CD4-positive, alpha-beta T cell treated with Interleukin-17A for 1 hour (primary cell): Measurements from ENCODE around the gene IGHMBP2.

Experiments
- DNase-seq: peaks from one replicate; pipeline ENCODE4 v3.0.0-alpha.2; 2020

IGHMBP2 gene

DNA sequence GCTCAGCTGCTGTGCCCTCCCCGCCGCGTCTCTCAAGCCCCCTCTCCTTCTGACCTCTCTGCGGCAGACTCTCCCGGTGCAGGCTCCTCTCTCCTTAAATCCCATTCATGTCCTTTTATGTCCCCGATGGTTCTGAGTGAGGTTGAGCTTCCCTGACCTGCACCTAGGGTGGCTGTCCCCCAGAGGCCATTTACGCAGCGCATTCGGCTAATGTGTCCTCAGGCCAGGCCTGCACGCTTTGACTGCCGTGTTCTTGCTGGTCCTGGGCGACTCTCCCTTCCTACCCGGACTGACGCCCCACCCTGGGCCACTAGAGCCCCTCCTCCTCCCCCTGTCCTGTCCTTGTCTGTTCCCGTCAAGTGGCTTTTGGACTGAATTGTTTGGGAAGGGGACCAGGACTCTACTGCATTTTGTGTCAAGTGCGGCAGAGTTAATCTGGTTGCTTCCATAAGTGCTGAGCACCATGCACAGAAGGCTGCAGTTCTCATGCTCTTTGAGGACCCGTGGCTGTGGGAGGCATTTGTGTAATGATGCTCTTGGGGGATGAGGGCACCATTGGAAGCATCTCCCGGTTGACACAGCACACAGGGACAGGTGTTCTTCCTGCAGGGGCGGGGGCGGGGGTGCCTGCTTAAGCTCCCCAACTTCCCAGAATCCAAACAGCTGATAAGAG lies 37.1 kb downstream of the IGHMBP2 start:
- no peak for DNase-seq

DNA sequence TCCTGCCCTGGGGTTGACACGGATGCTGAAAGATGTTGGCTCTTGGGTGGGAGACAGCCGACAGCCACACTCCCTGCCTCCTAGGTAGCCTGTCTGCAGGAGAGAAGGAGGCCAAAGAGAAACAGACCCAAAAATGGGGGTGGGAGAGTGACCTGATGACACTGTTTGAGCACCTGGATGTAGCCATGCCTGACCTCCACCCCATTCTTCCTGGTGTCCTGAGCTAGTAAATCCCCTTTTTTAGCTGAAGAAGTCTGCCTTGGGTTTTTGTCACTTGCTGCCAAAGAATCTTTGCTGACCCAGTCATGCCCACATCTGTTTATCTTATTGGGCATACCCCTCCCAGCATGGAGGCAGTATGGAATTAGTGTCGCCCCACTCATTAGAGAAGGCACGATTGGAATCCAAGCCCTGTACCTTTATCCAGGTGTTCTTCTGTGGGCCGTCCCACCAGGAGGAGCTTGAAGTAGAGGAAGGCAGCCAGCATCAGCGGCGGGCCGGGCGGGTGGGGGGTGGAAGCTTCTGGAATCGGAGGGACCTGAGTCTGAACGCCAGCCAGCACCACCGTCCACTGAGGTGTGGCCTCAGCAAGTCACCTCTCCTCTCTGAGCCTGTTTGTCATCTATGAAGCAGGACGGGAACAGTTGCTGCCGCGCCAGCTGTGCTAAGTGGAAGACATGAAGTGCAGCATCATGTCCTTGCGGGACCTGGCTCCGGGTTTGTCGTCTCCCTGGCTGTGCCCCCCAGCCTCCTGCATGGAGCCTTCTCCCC lies 37.8 kb downstream of the IGHMBP2 start:
- DNase-seq, result no peak

DNA sequence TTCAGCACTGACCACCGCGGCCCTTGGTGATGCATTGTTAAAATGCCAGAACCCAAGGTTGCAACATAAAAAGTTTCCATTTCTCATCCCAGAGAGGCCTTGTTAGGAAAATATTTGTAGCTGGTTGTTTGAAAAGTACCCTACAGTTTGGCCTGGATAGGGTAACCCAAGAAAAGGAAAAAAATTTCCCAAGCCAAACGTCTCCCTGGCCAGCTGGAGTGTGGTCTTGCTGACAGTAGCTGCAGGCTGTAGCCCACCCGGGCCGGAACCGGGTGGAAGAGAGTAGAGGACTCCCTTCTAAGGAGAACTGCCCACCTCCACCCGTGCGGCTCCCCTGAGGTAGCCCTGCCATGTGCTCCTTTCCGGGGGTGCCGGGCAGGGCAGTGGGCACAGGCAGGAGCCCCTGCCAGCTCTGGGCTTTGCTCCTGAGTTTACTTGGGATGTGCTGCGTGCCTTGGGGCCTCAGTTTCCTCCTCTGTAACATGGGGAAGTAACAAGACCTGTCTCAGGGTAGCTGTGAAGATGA lies 38.5 kb downstream of the IGHMBP2 start:
- no peak for DNase-seq

DNA sequence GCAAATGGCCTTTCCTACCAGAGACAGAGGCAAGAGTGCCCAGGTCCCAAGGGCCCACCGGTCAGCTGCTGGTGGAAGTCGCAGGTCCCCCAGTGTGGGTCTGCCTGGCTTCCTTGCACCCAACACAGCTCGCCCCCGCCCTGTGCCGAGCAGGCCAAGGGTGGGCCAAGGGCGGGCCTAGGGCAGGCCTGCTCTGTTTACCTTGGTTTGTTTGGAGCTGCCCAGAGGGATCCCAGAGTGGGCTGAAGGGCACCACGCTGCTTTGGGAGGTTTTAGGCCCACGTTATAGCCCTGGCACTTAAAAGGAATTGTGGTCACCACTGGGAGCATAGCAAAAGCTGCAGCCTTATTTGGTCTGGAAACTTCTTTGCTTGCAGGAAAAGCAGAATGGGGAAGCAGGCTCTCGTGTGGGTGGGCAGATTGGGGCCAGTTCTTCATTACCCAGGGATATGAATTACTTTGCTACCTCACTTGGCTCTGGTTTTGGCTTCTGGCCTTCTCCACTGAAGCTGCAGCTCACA lies 39.1 kb downstream of the IGHMBP2 start:
- no peak for DNase-seq

DNA sequence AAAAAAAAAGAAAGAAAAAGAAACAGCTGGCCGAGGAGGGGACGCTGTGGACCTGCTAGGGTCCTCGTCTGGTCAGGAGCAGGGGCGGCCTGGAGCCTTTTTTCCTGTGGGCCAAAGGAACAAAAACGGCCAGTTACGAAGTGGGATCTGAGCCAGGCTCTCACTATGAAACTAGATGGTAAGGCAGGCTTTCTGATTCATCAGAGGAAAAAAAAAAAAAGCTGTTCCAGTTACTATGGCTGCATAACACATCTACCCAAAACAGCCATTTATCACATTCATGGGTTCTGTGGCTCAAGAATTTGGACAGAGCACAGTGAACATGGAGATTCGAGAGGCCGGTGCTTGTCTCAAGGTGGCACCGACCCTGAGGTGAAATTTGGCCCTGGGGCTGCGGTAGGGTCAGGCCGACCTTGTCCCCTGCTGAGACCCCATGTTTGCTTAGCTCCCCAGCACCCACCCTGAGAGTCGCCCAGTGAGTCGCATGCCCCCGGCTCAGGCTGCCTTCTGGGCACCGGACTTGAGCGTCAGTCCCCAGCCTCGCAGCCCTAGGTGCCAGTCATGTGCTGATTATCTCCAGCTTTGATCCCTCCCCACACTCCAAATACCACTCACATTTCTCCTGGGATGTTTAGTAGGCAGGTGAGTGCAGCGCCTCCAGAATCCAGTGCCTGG lies 42.9 kb downstream of the IGHMBP2 start:
- no peak for DNase-seq

DNA sequence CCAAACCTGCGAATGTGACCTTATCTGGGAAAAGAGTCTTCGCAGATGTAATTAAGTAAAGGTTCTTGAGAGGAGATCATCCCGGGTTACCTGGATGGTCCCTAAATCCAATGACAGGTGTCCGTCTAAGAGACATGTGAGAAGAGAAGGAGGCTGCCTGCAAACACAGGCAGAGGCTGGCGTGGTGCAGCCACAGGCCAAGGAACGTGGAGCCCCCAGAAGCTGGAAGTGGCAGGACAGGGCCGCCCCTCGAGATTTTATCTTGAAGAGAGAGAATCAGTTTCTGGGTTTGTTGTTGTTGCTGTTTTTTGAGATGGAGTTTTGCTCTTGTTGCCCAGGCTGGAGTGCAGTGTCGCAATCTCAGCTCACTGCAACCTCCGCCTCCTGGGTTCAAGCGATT lies 43.5 kb downstream of the IGHMBP2 start:
- no peak for DNase-seq

DNA sequence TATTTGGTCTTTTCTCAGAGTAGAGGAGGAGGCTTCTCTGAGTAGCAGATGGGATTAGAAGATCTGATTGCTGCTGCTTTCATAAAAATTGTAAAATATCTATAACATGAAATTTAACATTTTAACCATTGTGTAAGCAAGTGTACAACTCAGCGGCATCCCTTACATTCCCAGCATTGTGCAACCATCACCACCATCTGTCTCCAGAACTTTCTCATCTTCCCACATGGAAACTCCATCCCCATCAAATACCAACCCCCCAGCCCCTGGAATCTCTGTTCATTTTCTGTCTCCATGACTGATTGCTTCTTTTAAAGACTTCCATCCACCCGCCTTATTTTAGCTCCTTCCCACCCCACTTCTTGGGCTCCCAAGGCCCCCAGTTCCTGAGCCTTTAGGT lies 44.8 kb downstream of the IGHMBP2 start:
- DNase-seq, result no peak

DNA sequence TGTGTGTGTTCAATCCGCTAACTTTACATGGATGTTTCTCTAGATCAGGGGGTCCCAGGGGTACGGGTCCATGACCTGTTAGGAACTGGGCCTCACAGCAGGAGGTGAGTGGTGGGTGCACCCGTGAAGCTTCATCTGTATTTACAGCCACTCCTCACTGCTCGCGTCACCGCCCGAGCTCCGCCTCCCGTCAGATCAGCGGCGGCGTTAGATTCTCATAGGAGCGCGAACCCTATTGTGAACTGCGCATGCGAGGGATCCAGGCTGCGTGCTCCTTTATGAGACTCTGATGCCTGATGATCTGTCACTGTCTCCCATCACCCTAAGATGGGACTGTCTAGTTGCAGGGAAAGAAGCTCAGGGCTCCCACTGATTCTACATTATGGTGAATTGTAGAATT lies 45.2 kb downstream of the IGHMBP2 start:
- DNase-seq, result no peak

DNA sequence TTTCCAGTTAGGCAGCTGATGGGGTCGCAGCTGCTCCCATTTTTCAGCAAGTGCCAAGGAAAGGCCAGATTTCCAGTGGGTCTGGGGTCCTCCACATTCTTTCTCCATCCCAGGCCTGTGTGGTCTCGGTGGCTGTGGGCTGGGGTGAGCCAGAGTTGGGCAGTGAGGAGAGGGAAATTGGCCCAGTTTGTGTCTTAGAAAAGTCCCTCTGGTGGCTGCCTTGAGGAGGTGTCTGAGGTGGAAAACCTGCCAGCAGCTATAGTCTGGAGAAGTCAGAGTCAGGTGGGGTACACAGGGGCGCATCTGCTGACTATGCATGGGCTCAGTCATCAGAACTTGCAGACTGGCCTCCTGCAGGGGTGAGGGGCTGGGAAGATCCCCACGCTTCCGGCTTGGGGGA lies 46.6 kb downstream of the IGHMBP2 start:
- DNase-seq, result no peak

DNA sequence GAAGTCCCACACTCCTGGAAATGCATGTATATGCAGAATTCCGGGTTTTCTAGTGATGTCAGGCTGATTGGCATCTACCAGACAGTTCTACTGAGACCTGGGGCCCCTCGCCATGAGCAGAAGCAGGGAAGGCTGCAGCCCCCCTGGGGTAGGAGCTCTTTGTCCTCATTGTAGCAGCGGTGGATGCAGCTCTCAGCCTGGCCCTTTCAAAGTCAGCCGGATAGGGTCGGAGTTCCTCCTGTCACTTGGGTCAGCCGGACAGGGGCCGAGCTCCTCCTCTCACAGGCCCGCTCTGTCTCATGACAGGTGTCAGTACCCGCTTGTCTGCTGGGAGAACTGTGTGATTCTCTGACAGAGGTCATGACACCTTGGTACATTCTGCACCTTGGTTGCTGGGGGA lies 47.1 kb downstream of the IGHMBP2 start:
- DNase-seq, result no peak

DNA sequence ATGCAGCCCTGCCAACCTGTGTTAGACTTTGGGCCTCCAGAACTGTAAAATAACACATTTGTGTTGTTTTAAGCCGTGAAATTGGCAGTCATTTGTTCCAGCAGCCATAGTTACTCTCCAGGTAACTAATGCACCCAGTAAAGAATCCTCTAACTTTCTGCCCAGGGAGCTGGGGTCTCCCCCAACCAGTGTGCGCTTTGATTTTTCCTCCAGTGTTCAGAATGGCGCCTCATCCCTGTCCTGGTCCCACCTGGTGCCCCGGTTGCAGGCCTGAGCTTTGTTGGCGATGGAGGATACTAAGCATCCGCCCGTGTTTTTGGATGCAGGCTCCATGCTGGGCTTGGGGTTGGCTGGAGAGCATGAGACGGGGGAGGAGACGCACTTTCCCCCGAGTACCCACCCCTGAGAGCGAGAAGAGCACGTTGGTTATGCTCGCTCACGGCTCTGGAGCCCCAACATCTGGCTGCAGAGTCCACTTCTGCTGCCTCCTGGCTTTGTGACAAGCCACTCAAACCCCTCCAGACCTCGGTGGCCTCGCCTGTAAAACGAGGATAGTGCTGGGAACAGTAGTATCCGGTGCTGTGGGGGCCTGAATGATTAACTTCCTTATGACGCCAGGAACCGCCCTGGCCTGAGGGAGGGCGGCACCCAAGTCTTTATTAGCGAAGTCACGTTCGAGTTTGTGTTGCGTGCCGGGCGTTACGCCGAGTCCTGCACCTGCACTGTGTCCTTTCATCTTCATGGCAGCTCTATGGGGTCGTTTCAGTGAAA lies 51.3 kb downstream of the IGHMBP2 start:
- DNase-seq, result no peak

DNA sequence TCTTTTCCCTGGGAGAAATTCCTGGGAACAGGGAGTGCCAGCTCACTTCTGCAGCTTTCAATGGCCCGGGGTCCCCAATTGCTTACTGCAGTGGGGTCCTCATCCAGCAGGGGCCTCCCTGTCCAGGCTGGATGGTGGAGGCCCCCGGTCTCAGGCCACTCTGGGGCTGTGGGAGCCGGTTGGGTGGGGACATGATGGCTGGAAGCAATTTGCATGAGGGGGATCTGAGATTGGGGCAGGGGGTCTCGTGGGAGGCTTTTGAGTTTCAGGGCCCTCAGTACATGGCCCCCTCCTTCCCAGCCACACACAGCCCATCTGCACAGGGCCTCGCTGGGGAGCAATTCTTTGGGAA lies 51.9 kb downstream of the IGHMBP2 start:
- DNase-seq, result no peak

DNA sequence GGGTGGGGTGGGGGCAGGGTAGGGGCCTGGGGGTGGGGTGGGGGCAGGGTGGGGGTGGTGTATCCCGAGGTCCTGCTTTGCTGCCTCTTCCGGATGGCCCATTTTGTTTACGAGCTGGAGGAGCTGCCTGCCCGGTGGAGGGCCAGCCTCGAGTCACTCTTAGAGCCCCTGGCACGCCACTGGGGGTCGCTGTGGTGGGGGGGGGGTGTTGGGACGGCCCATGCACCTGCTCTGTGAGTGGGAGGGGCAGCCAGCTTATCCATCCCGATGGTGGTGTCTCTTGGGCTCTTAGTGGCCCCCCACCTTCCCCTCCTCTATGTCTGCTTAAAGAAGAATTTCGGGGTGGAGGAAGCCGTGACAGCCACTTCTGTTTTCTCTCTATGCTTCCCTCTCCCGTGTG lies 52.5 kb downstream of the IGHMBP2 start:
- DNase-seq, result peak; percentile 33

DNA sequence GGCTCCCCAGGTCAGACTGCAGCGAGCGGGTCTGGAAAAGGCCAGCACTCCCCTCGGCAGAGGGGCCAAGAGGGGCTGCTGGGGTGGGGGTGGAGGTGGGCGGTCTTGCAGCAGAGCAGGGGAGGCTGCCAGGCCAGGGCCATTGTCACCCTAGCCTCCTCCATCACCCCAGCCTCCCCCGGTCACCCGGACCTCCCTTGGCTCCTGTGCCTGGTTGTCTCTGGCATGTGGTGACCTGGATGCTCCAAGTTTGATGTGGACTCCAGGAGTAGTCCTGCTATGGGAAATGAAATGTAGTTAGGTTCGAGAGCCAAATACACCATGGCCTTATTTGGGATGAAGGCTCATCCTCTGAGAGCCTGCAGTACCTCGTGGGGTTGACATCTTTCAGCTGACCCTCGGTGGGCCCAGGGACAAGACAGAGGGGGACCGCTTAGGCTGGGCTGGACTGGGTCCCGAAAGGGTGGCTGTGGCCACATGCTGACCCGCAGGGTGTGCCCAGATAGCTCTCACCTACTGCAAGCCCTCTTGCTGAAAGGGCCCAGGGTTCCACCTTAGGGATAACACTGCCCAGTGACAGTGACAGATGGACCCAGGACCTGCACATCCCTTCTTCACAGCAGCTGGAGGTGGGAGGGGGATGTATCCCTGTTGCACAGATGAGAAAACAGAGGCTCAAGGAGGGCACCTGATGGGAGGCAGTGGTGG lies 53.0 kb downstream of the IGHMBP2 start:
- no peak for DNase-seq

DNA sequence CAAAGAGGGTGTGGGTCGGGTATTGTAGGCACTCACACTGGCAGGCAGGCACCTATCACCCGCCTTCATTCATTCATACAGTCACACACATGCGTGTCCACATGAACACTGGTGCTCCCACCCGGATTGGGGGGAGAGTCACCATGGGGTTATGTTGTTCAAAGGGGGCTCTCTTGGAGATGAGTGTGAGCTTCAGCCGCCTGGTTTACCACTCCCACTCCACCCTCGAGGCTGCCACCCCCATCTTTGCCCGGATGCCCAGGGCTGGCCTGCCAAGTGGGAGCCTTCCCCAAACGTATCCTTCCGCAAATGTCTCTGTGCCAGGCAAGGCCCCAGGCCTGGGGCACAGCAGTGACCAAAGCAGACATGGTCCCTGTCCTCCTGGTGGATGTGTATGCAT lies 54.5 kb downstream of the IGHMBP2 start:
- no peak for DNase-seq

DNA sequence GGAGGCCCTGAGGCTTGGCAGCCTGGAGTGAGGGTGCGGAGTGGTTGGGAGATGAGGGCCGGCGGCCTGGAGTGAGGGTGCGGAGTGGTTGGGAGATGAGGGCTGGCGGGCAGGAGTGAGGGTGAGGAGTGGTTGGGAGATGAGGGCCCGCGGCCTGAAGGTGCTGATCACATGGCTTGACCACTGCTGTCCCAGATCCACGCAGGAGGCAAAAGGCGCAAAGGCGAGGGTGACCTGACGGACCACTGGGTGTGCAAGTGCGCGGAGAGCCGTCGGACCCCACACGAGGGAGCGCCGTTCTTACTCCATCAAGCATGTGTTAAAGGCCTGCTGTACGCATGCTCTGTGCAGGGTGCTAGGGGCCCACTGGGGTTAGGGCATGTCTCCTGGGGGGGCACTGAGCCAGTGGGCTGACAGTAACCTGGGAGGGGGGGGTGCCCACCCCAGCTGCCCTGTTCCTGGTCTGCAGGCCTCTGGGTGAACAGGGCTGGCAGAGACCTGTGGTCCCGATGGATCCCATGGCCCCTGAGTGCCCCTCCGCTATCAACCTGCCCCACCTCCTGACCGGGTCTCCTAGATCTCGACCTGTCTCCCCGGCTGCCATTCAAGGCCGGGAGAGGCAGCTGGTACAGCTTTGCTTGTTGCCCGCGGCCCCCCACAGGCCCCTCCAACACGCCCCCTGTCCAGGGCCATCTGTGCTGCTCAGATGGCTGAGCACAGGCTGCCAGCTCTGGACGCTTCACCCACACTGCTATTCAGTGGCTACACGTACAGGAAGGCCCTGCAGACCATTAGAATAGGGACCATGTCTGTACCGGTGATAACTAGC lies 56.0 kb downstream of the IGHMBP2 start:
- no peak for DNase-seq

DNA sequence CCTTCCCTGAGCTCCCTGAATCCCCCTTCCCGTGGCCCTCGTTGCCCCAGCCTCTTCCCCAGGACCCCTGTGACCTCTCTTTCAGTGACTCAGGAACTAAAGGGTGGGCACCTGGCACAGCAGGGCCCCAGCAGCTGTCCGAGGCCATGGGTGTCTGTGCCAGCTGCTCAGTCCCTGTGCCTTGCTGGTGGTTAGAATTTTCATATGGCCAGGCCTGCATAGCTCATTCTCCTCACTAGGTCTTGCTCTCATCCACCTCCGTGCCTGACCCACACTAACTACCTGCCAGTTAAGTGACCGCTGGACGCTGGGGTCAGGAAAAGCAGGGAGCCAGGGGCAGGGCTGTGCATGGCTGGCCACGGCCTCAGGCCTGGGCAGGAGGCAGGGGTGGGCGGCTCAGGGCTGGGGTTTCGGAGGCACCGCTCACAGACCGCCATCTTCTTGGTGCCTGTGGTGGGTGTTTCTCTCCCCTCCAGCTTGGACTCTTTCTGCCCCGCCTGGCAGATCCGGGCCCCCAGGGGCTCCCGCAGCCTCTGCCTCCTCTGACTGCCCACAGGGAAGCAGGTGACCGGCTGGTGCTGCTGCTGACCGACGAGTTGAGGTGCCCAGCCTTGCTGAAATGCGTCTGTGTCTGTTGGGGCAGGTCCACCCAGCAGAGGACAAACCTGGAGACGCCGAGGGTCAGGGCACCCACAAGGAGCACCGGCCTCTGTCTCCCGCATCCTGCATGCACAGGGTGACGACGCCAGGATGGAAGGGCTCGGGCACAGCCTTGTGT lies 56.8 kb downstream of the IGHMBP2 start:
- no peak for DNase-seq

DNA sequence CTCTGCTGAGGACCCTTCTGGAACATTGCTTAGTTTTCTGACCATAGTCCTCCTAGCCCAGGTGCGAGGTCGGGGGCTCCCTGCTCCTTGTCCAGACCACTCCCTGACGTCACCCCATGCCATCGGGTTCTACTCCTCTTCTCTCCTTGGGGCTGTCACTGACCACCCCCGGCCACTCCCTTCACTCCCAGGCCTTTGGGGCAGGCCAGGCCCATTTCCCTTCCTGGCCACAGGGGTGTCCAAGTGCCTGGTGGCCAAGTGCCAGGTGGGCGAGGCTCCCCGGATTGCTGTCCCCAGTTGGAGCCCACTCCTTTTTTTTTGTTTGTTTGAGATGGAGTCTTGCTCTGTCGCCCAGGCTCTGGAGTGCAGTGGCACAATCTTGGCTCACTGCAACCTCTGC lies 57.6 kb downstream of the IGHMBP2 start:
- DNase-seq, result no peak

DNA sequence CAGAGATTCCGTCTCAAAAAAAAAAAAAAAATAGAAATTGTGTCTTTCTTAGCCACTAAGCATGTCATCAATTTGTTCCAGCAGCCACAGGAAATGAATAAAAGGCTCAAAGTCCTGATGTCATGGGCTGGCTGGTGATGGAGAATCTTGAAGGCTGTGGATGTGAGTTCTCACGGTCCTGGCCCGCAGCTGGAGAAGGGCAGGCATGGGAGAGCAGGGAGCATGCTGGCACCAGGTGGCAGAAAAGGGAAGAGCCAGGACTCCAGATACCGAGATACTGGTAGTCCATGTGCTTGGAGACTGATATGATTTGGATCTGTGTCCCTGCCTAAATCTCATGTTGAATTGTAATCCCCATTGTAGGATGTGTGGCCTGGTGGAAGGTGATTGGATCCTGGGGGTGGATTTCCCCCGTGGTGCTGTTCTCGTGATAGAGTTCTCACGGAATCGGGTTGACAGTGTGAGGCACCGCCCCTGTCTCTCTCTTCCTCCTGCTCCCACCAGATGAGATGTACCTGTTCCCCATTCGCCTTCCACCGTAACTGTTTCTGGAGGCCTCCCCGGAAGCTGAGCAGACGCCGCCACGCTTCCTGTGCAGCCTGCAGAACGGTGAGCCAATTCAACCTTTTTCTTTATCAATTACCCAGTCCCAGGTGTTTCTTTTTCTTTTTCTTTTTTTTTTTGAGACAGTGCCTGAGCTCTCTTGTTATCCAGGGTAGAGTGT lies 59.0 kb downstream of the IGHMBP2 start:
- DNase-seq, result peak; percentile 59

DNA sequence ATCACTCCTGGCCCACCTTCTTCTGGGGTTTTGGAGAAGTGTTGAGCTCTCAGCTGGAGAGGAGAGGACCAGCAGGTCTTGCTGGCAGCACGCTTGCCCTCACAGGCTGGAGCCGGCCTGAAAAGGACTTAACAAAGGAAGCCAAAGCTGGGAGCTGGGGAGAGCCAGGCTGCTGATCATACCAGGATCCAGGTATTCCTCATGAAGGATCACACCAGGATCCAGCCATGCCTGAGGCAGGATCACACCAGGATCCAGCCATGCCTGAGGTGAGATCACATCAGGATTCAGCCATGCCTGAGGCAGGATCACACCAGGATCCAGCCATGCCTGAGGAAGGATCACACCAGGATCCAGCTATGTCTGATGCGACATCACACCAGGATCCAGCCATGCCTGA lies 60.1 kb downstream of the IGHMBP2 start:
- no peak for DNase-seq
